ENCODE measurements around the gene TCEA2.
"Not testable (repeated sequence)": the region's sequence is repeated elsewhere in the genome, so short reads cannot be mapped to it uniquely, and the experiment has no call there.

Gene TCEA2

DNA sequence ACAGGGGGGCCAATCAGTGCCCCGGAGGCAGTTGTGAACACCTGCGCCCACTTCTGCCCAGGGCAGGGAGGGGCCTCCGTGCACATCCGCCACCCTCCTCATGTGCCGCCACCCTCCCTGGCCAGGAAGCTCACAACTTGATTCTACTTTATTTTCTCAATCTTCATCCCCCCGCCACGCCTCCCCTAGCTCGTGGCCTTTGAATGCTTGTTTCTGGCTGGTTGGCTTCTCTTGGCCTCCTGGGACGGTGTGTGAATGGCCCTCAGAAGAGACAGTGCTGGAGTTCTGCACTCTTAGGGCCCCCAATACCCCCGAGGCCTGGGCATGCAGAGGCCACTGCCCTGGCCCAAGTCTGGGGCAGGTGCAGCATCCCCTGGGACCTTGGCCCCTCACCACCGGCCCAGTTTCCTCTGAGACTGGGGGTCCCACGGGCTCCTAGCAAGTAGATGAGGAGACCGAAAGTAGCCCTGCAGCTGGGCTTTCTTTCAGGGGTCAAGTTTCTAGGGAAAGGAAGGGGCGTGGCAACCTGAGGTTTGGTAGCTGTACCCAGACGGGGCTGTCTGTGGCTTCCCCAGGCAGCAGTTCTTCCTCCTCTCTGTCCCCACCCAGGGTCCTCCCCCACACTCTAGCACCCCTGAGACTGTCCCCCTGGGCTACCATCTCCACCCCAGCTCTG is 15.0 kb downstream of the TCEA2 start:
- no peak for DNase-seq (ENCODE audit: low spot score)

DNA sequence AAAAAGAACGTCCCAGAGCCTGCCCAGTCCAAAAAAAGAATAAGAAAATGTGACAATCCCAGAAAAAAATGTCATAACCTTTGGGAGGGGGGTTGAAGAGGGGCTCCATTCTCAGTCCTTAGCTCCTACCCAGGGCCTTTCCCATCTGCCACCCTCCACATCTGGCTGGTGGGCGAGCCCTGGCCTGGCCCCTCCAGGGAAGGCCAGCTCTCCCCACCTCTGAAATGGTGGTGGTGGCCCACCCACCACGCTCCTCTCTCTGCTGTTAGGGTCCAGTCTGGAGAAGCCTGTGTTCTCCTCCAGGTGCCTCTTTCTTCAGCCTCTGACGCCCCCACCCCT is 15.9 kb downstream of the TCEA2 start:
- no peak for DNase-seq (ENCODE audit: low spot score)

- DNase-seq (ENCODE audit: low spot score) = peak; percentile 86
Measured at GRCh38 chr20:64079273-64080012, 16.4 kb downstream of the TCEA2 start, which contains the start of gene RGS19. Gene RGS19 (minus strand): TSS chr20:64079518. CDS start chr20:64076886, 2,632 bp downstream.

- no peak for DNase-seq (ENCODE audit: low spot score)
Measured at GRCh38 chr20:64080013-64080812, 17.2 kb downstream of the TCEA2 start, which contains the start of gene OPRL1. Gene OPRL1 (plus strand): TSS chr20:64080082. CDS start chr20:64092721, 12,639 bp downstream.

- no peak for DNase-seq (ENCODE audit: low spot score)
Measured at GRCh38 chr20:64080813-64081623, 18.0 kb downstream of the TCEA2 start.

- no peak for DNase-seq (ENCODE audit: low spot score)
Measured at GRCh38 chr20:64081624-64081964, 18.6 kb downstream of the TCEA2 start.

DNA sequence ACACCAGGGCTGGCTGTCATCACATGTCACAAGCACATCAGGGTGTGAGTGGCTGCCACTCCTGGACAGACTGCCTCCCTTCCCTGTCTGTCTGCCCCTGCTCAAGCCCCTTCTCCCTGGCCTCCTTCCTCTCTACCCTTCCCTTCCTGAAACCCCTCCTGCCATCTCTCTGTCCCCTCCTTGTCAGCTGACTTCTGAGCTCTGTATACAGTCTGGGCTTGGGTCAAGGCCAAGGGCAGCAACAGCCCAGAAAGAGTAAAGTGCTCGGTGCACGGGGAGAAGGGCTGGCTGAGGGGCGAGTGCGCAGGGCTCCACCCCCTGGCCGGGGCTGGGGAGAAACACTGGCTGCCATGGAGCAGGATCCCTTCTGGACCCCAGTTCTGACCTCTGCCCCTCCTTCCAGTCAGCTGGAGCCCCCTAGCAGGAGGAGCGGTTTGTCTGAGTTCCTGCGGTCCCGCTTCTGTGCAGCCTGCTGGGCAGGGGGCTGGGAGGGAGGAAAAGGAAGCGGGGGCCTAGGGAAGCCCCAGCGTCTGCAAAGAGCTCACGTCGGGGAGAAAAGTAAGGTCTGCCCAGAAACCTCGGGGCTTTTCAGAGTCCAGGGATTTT is 19.2 kb downstream of the TCEA2 start:
- no peak for DNase-seq (ENCODE audit: low spot score)

- DNase-seq (ENCODE audit: low spot score) = no peak
Measured at GRCh38 chr20:64082820-64083377, 19.9 kb downstream of the TCEA2 start.

DNA sequence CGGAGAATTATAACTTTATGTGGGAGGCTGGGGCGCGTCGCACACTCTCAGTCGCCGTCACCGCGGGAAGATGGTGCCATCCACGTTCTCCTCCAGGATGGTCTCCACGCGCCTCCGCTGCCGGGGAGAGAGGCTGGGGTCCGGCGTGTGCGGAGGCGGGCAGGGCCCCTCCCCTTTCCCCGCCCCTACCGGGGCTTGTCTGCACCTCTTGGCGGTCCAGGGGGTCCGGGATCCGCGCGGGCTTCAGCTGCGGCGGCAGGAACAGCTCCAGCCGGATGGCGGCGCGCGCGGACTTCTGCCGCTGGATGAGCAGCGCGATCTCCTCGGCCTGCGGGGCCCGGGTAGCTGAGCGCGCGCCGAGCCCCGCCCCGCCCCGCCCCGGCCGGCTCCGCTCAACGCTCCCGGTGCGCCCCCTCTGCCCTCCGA is 20.4 kb downstream of the TCEA2 start:
- peak; percentile 89 for DNase-seq (ENCODE audit: low spot score)

DNA sequence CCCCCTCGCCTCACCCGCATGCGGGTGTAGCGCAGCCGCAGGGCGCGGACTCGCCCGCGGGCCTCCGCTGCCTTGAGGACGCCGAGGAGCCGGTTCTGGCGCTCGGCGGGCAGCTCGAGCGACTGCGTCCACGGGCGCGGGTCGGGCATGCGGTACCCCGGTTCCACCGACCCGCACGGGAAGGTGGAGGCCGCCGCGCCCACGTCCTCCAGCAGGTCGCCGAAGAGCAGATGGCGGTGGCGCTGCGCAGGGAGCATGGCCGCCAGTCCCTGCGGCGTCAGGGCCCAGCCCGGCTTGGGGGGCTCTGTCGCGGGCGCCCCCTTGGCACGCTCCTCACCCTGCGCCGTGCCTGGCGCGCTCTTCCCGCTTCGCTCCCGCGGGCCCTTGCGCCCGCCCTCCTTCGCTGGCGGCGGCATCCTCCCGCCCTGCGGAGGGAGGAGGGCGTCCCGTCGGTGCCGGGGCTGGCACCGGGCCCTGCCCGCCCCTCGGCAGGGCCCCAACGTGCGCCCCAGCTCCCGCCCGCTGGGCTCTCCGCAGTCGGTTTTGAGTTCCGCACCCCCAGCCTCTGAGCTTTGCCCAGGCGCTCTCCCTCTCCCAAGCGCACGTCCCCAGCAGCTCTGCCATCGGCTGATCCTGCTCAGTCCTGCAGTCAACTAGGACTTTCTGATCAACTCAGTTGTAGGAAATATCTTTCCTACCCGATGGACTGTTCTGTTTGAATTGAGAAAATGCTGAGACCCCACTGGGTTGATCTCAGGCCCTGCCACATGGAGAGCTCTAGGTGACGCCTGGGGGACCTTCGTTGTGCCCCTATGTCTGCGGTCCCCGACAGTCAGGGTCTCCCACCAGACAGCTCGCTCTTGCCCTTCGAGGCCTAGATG is 21.0 kb downstream of the TCEA2 start, which contains the start of gene LKAAEAR1:
LKAAEAR1 (minus strand) TSS at position 595 of the 881 bp plus-strand sequence; CDS start at position 416, 179 bp downstream.
- DNase-seq (ENCODE audit: low spot score) = no peak

DNA sequence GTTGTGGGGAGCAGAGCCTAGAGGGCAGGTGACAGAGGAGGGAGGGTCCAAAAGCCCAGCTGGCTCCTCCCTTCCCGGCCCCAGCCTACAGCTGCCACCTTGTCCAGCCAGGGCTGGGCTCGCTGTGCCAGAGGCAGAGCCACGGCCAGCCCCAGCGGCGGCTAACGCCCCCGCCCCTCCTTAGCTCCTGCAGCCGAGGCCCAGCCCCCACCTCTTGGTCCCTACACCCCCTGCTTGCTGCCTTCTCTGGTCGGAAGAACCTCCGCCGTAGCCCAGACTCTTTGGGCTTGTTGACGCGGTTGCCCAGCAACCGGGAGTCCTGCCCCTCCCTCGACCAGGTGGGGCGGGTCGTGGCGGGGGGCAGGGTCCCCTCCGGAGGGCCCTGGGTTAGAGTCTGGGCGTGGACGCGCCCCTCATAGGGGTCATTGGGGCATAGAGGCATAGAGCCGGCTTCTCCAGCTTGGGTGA is 21.7 kb downstream of the TCEA2 start:
- no peak for DNase-seq (ENCODE audit: low spot score)

DNA sequence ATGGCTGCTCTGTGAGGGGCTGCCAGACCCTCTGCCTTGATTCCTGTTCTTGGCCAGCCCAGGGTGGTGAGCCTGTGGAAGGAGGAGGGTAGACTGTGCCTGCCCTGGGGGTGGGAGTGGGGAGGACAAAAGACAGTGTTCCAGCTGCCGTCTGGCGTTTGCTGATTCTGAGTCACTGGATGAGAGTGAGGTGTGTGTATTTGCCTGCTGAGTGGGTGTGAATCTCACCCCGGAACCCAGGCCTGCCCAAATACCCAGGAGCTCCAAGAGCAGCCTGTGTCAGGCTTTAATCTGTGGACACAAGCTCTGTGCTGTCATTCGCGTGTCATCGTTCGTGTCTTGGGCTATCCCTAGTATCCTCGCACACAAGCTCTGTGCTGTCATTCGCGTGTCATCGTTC is 23.8 kb downstream of the TCEA2 start:
- no peak for DNase-seq (ENCODE audit: low spot score)

DNA sequence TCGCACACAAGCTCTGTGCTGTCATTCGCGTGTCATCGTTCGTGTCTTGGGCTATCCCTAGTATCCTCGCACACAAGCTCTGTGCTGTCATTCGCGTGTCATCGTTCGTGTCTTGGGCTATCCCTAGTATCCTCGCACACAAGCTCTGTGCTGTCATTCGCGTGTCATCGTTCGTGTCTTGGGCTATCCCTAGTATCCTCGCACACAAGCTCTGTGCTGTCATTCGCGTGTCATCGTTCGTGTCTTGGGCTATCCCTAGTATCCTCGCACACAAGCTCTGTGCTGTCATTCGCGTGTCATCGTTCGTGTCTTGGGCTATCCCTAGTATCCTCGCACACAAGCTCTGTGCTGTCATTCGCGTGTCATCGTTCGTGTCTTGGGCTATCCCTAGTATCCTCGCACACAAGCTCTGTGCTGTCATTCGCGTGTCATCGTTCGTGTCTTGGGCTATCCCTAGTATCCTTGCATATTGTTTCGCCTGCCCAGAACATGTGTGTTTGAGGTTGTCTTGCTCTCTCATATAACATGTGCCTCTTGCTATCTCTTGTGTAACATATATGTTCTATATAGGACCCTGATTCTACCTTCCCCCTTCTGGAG is 24.3 kb downstream of the TCEA2 start:
- DNase-seq (ENCODE audit: low spot score) = not testable (repeated sequence)

GRCh38 chr20:64088586-64088985 is 25.6 kb downstream of the TCEA2 start:
- DNase-seq (ENCODE audit: low spot score) = not testable (repeated sequence)

GRCh38 chr20:64090165-64090564 is 27.2 kb downstream of the TCEA2 start:
- DNase-seq (ENCODE audit: low spot score) = no peak

- no peak for DNase-seq (ENCODE audit: low spot score)
Measured at GRCh38 chr20:64091340-64091739, 28.3 kb downstream of the TCEA2 start.

DNA sequence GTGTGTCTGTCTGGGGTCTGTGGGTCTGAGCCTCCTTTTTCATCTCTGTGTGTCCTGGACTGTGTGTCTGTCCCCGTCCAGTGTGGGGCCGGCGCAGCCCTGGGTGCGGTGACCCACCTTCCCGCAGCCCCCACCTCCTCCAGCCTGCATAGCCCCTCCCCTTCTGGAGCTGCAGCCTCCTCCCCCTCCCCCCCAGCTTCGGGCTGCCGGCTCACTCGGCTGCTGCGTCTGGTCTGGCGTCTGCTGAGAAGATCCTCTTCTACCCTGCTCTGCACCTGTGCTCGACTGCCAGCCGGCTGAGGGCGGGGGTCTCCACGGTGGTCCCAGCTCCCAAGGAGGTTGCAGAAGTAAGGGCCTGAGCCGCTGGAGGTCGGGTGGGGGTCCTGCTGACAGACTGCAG is 28.8 kb downstream of the TCEA2 start:
- DNase-seq (ENCODE audit: low spot score) = no peak

GRCh38 chr20:64092258-64093012 is 29.4 kb downstream of the TCEA2 start:
- DNase-seq (ENCODE audit: low spot score) = no peak

DNA sequence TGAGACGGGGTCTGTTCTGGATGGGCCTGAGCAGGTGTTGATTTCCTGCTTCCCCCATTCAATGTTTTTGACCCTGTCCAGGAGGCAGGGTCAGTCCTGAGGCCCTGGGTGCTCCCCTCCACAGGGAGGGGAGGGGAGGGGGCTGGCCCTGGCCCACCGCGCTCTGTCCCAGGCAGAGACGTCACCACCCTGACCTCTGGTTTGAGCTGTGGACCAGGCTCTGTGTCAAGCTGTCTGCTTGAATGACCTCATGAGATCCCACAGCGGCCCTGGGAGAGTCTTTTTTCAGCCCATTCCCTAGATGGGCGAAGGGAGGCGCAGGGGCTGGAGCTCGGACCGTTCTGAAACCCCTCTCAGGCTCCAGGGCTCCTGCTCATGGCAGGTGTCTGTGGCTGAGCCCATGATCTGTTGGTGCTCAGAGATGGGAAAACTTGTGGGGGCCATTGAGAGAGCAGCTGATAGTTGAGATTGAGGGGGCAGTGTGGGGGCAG is 30.1 kb downstream of the TCEA2 start:
- DNase-seq (ENCODE audit: low spot score) = no peak
